Psoas muscle (tissue), 8 donors: ENCODE results near the gene MYL3. TPM values are rescaled to one million over a fixed set of nuclear protein-coding genes. Genes with fewer than 3 reads are reported as not detected.

Experiments
- ATAC-seq, 4 donors: fragments of 200-7000 bp; cut with Tn5 transposase; one replicate each; pipeline ENCODE4 v1.9.1; 2020; ENCODE audit warnings: moderate library complexity in 3 of 4, mild to moderate bottlenecking in 2 of 4
- DNase-seq, 2 donors: peaks; one replicate each; pipeline ENCODE4 v3.0.0-alpha.2; 2020
- H3K27ac ChIP-seq: fragments of 200-600 bp; one replicate; pipeline ENCODE4 v1.8.0; 2022
- H3K27me3 ChIP-seq, 3 donors: fragments of 200-600 bp in 1 of 3; one replicate each; pipeline versions ENCODE4 v1.6.1 to v1.8.0; 2013 to 2022; ENCODE audit warnings: low read length in 2 of 3, mild to moderate bottlenecking in 2 of 3, moderate library complexity in 1 of 3; ENCODE audit not compliant: insufficient read depth in 3 of 3
- H3K36me3 ChIP-seq, 2 donors: fragments of 200-600 bp in 1 of 2; one replicate each; pipeline versions ENCODE4 v1.6.1 to v1.8.0; 2013 to 2022; ENCODE audit warnings: low read depth in 1 of 2, mild to moderate bottlenecking in 1 of 2, moderate library complexity in 1 of 2; ENCODE audit not compliant: insufficient read depth in 1 of 2
- H3K4me1 ChIP-seq: fragments of 200-600 bp; one replicate; pipeline ENCODE4 v1.8.0; 2022
- H3K4me3 ChIP-seq: fragments of 200-600 bp; one replicate; pipeline ENCODE4 v1.8.0; 2022; ENCODE audit warnings: mild to moderate bottlenecking
- H3K9me3 ChIP-seq: fragments of 200-600 bp; one replicate; pipeline ENCODE4 v1.8.0; 2022
- WGBS, 3 donors: extraction: QIAGEN DNeasy Blood & Tissue Kit; methylation state at CpG; one replicate each; pipeline versions ENCODE4 v1.1.6 to v1.1.7; 2013; 5-methylcytosine and 5-hydroxymethylcytosine counted together
- intact Hi-C, 2 donors: fragments of 100-400 bp; cut with DNase I; formaldehyde crosslinking; loops; one replicate each; pipeline versions ENCODE4 v1.11.0 to v1.14.2; 2022
- polyA plus RNA-seq, 3 donors: library from polyadenylated mRNA; stranded (reverse); fragments of 200-250 nt; gene quantifications; one replicate each; pipeline ENCODE4 v1.2.3, GENCODE V29; 2013
- total RNA-seq, 4 donors: library from RNA; stranded (reverse); fragmentation: NEBNext Ultra II Directional in 2 of 4; extraction: Animal tissue kit (Norgen Biotek cat#: 25700) in 2 of 4; gene quantifications; one replicate each; pipeline versions ENCODE4 v1.2.1 to v1.2.4, GENCODE V29; 2021 to 2023
- TF ChIP-seq, protein P1 (sequence below): fragments of 200-600 bp; IDR thresholded peaks from one replicate; pipeline ENCODE4 v1.8.0; 2022; ENCODE audit warnings: antibody characterized with exemption
- donor health status: healthy with polysubstance abuse.
- donor health status: DM: no; HTN: no; CAD: no; lungs with moderate emphysema.
- donor health status: Bipolar disorder and iron deficiency.
- donor health status: healthy.
- donor health status: DM: yes; HTN: yes; CAD: no.
- donor health status: DM: no; HTN: no; CAD: no.
- donor health status: DM: no; HTN: no; CAD: no.
- donor health status: DM: yes; HTN: yes; CAD: no.

The MYL3 gene
- total and polyA plus RNA-seq, 7 donors = 395 to 3,091 (median 1,482) TPM

DNA sequence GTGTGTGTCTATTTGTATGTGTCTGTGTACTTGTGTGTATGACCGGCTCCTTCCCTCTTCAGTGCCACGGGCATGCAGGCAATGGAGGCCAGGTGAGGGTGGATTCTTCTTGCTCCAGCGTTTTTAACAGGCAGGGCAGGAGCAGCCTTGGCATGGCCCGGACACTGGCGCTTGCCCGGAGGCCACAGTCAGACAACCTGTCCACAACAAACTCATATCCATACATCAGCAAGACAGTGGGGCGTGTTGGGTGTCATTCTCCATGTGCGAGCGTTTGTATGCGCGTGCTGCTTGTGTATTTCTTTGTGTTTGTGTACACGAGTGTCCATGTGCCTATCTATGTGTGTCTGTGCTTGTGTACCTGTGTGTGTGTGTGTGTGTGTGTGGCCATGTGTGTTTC, 44.0 kb upstream of the MYL3 start:
- ATAC-seq = no peak
- H3K4me1 ChIP-seq = peaks cover 15% of the 10 kb centered on the region
- H3K27ac ChIP-seq = no peak overlapping the region
- DNase-seq = peak; percentile 9 to 30
- TF ChIP-seq, protein P1, sequence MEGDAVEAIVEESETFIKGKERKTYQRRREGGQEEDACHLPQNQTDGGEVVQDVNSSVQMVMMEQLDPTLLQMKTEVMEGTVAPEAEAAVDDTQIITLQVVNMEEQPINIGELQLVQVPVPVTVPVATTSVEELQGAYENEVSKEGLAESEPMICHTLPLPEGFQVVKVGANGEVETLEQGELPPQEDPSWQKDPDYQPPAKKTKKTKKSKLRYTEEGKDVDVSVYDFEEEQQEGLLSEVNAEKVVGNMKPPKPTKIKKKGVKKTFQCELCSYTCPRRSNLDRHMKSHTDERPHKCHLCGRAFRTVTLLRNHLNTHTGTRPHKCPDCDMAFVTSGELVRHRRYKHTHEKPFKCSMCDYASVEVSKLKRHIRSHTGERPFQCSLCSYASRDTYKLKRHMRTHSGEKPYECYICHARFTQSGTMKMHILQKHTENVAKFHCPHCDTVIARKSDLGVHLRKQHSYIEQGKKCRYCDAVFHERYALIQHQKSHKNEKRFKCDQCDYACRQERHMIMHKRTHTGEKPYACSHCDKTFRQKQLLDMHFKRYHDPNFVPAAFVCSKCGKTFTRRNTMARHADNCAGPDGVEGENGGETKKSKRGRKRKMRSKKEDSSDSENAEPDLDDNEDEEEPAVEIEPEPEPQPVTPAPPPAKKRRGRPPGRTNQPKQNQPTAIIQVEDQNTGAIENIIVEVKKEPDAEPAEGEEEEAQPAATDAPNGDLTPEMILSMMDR = no peak
- H3K9me3 ChIP-seq = no peaks in the 10 kb centered on the region
- intact Hi-C loops = loop anchor here in 1 of 2 donors (5.0 kb wide), 1 partner anchor 205 kb away; the partner anchor contains the start of gene TMIE
- WGBS, 3 donors = 78 to 86% (median 84%) methylated on average over 12 of the region's 12 CpGs
- H3K36me3 ChIP-seq = no peaks in the 10 kb centered on the region
- no peaks in the 10 kb centered on the region for H3K27me3 ChIP-seq
- H3K4me3 ChIP-seq = no peak overlapping the region

DNA sequence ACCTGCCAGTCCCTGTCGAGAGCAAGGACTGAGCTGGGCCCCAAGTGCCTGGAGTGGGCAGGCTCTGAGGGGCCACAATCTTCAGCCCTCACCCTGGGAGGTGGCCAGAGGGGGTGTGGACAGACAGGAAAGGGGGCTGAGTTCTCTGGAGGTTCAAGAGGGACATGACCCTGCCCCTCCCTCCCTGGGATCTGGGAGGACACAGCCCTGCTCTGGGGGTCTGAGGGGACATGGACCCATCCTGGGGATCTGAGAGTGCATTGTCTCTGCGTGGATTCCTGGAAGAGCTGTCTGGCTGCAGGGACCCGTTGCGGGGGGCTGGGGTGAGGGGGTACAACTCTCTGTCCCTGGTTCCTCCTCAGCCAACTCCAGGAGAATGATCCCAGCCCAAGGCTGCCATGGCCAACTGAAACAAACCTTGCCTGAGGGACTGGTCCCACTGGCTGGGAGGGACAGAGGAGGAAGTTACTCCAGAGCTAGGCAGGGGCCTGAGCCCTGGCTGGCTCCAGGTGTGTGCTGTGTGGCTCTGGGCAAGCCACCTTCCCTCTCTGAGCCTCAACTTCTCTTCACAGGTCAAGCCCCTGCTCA, 43.3 kb upstream of the MYL3 start:
- no peak overlapping the region for H3K4me3 ChIP-seq
- WGBS, 3 donors = 67 to 81% (median 78%) methylated on average over 4 of the region's 4 CpGs
- H3K27me3 ChIP-seq = no peaks in the 10 kb centered on the region
- TF ChIP-seq, protein P1 = no peak
- H3K9me3 ChIP-seq = no peaks in the 10 kb centered on the region
- DNase-seq (peak; percentile 11 to 48), ATAC-seq (no peak)
- intact Hi-C loops = loop anchor here in 1 of 2 donors (5.0 kb wide), 1 partner anchor 204 kb away; the partner anchor contains the start of gene TMIE
- H3K27ac ChIP-seq = no peak overlapping the region
- H3K36me3 ChIP-seq = no peaks in the 10 kb centered on the region
- peaks cover 15% of the 10 kb centered on the region for H3K4me1 ChIP-seq

DNA sequence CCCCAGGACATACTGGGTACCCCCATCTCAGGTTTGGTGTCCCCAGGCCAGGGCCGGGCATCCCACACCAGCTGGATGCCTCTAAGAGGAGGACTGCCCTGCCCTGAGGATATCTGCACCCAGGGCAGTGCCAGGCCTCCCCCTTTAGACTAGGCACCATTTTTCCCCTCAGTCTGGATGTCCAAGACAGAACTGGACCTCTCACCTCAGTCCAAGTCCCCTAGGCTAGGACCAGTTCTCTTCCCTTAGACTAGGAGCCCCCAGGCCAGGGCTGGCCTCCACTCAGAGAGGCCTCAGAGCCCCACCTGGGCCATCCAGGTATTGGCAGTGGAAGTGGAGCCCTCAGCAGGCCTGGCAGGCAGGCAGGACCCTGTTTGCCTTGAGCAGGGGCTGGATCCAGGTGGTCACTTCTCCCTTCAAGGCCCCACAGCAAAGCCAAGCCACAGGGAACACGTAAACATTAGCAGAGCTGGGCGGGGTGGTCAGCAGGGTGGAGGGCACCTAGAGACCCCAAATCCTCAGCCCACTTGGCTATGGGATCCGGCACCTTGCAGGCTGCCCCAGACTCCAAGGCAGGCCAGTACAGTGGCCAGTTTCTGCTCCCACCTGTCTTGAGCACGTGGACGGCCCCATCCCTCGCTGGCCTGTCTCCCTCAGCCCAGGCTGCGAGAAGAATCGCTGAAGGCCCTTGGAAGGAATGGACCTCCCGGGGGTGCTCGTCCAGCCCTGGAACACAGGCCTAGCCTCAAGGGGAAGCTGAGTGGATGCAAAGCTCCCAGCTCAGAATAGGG, 42.6 kb upstream of the MYL3 start:
- Histone ChIP-seq H3K4me3 (no peak overlapping the region), H3K27me3 (no peaks in the 10 kb centered on the region), H3K9me3 (no peaks in the 10 kb centered on the region), H3K36me3 (no peaks in the 10 kb centered on the region), H3K4me1 (peaks cover 15% of the 10 kb centered on the region), H3K27ac (no peak overlapping the region)
- DNase-seq (peak; percentile 9 to 48), ATAC-seq (no peak)
- intact Hi-C loops = loop anchor here in 1 of 2 donors (5.0 kb wide), 1 partner anchor 204 kb away; the partner anchor contains the start of gene TMIE
- TF ChIP-seq, protein P1 = no peak
- WGBS, 3 donors = 76 to 83% (median 83%) methylated on average over 11 of the region's 11 CpGs

DNA sequence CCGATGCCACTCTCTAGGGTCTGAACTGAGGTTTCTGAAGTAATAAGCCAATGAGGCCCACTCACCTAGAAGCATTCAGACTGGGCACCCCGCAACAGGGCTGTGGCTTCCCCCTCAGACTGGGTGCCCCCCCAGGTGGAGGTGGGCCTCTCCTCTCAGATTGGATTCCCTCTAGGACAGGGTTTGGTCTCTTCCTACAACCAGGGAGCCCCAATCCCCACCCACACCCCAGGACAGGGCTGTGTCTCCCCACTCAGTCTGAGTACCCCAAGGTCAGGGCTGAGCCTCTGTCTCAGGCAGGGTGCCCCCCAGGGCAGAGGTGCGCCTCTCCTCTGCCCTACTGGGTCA, 41.9 kb upstream of the MYL3 start:
- 89 to 97% (median 91%) methylated on average over 3 of the region's 3 CpGs for WGBS, 3 donors
- TF ChIP-seq, protein P1 = no peak
- Histone ChIP-seq H3K27ac (no peak overlapping the region), H3K36me3 (no peaks in the 10 kb centered on the region), H3K4me3 (no peak overlapping the region), H3K9me3 (no peaks in the 10 kb centered on the region), H3K4me1 (peaks cover 15% of the 10 kb centered on the region), H3K27me3 (no peaks in the 10 kb centered on the region)
- peak; percentile 8 to 27 for DNase-seq
- ATAC-seq = no peak
- intact Hi-C loops = loop anchor here in 1 of 2 donors (5.0 kb wide), 1 partner anchor 203 kb away; the partner anchor contains the start of gene TMIE
